GM21526 (cell line): ENCODE data around the gene MARK4.
"Not testable (repeated sequence)": the region's sequence is repeated elsewhere in the genome, so short reads cannot be mapped to it uniquely, and the experiment has no call there.

Experiments
- ATAC-seq: cut with Tn5 transposase; IDR thresholded peaks from one replicate; pipeline ENCODE4 v1.9.1; 2021; ENCODE audit warnings: moderate library complexity; ENCODE audit not compliant: unreplicated experiment, low FRiP score

Gene MARK4

GRCh38 chr19:45243144-45243732, 7.8 kb upstream of the MARK4 start:
- ATAC-seq = no peak

- ATAC-seq = no peak
These were observed 6.8 kb upstream of the MARK4 start for GRCh38 chr19:45244133-45244794.

GRCh38 chr19:45245334-45245787, 5.7 kb upstream of the MARK4 start, which contains the start of gene EXOC3L2:
EXOC3L2 (minus strand) TSS chr19:45245407; CDS start chr19:45239045, 6,362 bp downstream.
- no peak for ATAC-seq

GRCh38 chr19:45245826-45246225, 5.2 kb upstream of the MARK4 start:
- no peak for ATAC-seq

GRCh38 chr19:45247136-45247535, 3.9 kb upstream of the MARK4 start:
- no peak for ATAC-seq

- no peak for ATAC-seq
These were observed 1.6 kb upstream of the MARK4 start for GRCh38 chr19:45249261-45250033.

GRCh38 chr19:45250216-45250831, 747 bp upstream of the MARK4 start:
- ATAC-seq = no peak

- no peak for ATAC-seq
These were observed 632 bp downstream of the MARK4 start for GRCh38 chr19:45251452-45252354.

GRCh38 chr19:45253396-45254027, 2.4 kb downstream of the MARK4 start:
- ATAC-seq = no peak

- no peak for ATAC-seq
These were observed 3.0 kb downstream of the MARK4 start for GRCh38 chr19:45254044-45254531.

- no peak for ATAC-seq
These were observed 4.6 kb downstream of the MARK4 start for GRCh38 chr19:45255611-45256157.

GRCh38 chr19:45256836-45257235, 5.8 kb downstream of the MARK4 start:
- ATAC-seq = no peak

GRCh38 chr19:45258862-45259261, 7.8 kb downstream of the MARK4 start:
- no peak for ATAC-seq

GRCh38 chr19:45262570-45262969, 11.5 kb downstream of the MARK4 start:
- ATAC-seq = no peak

- ATAC-seq = no peak
These were observed 11.9 kb downstream of the MARK4 start for GRCh38 chr19:45263013-45263412.

GRCh38 chr19:45264781-45265317, 13.8 kb downstream of the MARK4 start:
- no peak for ATAC-seq

- no peak for ATAC-seq
These were observed 14.3 kb downstream of the MARK4 start for GRCh38 chr19:45265375-45265774.

- no peak for ATAC-seq
These were observed 16.2 kb downstream of the MARK4 start for GRCh38 chr19:45267296-45267695.

GRCh38 chr19:45269939-45270338, 18.9 kb downstream of the MARK4 start:
- ATAC-seq = not testable (repeated sequence)
